NCI-H2196 (cell line): Measurements from ENCODE around the gene CORO7.

Experiments used
- DNase-seq: peaks from one replicate; lab custom pipeline; 2025; ENCODE audit not compliant: unreplicated experiment; lab: John Stamatoyannopoulos, UW

The CORO7 gene

GRCh38 chr16:4416200-4417032 is at the start of gene CORO7:
Gene CORO7, minus strand, starts transcription at chr16:4416596. Its CDS starts 78 bp downstream, at chr16:4416518.
- DNase-seq = peak; percentile 94

- DNase-seq = no peak
These were observed 47.2 kb upstream of the CORO7 start for GRCh38 chr16:4463522-4464163.

- no peak for DNase-seq
These were observed 45.1 kb upstream of the CORO7 start for GRCh38 chr16:4461250-4462085.

GRCh38 chr16:4460936-4461249 is 44.5 kb upstream of the CORO7 start:
- DNase-seq = no peak

- no peak for DNase-seq
These were observed 39.6 kb upstream of the CORO7 start for GRCh38 chr16:4455951-4456350.

GRCh38 chr16:4455081-4455480 is 38.7 kb upstream of the CORO7 start:
- DNase-seq = no peak

GRCh38 chr16:4454623-4455022 is 38.2 kb upstream of the CORO7 start:
- DNase-seq = no peak

GRCh38 chr16:4452674-4453073 is 36.3 kb upstream of the CORO7 start:
- DNase-seq = no peak

- no peak for DNase-seq
These were observed 34.6 kb upstream of the CORO7 start for GRCh38 chr16:4450931-4451519.

GRCh38 chr16:4450430-4450829 is 34.0 kb upstream of the CORO7 start:
- DNase-seq = no peak

- DNase-seq = no peak
These were observed 27.6 kb upstream of the CORO7 start for GRCh38 chr16:4443986-4444385.

GRCh38 chr16:4443271-4443670 is 26.9 kb upstream of the CORO7 start:
- DNase-seq = no peak

GRCh38 chr16:4442371-4442770 is 26.0 kb upstream of the CORO7 start:
- no peak for DNase-seq

- no peak for DNase-seq
These were observed 21.0 kb upstream of the CORO7 start for GRCh38 chr16:4437366-4437765.

GRCh38 chr16:4435337-4436067 is 19.1 kb upstream of the CORO7 start:
- no peak for DNase-seq

GRCh38 chr16:4433914-4434787 is 17.8 kb upstream of the CORO7 start:
- no peak for DNase-seq

GRCh38 chr16:4433228-4433627 is 16.8 kb upstream of the CORO7 start:
- DNase-seq = no peak

GRCh38 chr16:4431023-4431422 is 14.6 kb upstream of the CORO7 start:
- DNase-seq = no peak

- no peak for DNase-seq
These were observed 12.1 kb upstream of the CORO7 start for GRCh38 chr16:4428500-4428899.
